ENCODE measurements around the gene WBP1.
A peak's percentile ranks its signal among the peaks of the same experiment; 100 is the strongest.
"Not testable (repeated sequence)": the region's sequence is repeated elsewhere in the genome, so short reads cannot be mapped to it uniquely, and the experiment has no call there.

WBP1 gene

DNA sequence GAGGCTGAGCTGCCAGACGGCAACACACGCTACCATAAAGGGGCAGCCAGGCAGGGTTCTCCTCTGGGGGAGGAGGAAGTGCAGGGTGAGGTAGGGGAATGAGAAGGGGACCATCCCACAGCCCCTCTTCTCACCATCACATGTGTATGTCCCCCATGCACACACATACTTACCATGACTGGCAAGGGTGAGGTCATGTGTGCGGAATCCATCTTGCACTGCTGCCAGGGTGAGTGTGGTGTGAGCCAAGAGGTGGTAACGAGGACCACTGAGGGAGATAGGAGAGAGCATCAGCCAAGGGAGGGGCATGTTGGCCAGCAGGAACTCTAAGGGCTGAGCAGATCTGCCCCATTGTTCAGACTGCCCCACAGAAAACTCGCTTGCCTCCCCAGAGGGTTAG is 29.6 kb upstream of the WBP1 start:
- DNase-seq, result no peak

GRCh38 chr2:74429487-74430451 is 28.5 kb upstream of the WBP1 start:
- no peak for DNase-seq

- DNase-seq, result no peak
Measured at GRCh38 chr2:74430502-74430901, 27.7 kb upstream of the WBP1 start.

- DNase-seq, result no peak
Measured at GRCh38 chr2:74436111-74436805, 22.0 kb upstream of the WBP1 start.

GRCh38 chr2:74436848-74437695 is 21.2 kb upstream of the WBP1 start:
- DNase-seq, result no peak

GRCh38 chr2:74438248-74438647 is 20.0 kb upstream of the WBP1 start:
- no peak for DNase-seq

DNA sequence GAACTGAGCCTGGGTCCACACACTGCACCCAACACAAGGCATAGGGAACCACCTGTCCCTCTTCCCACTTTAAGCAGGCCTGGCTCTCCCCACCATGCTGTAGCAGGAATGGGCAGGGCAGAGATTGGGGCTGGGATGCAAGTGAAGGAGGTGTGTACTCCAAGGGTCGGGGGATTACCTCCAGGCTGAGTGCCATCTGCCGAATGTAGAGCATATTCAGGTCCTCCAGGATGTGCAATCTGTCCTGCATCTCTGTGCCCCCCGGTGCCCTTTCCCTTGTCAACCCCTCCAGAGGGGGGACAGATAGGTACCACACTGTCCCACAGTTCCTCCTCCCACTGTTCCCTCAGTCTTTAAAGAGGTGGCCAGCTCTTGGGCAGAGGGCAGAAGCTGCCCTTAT is 18.9 kb upstream of the WBP1 start:
- no peak for DNase-seq

- no peak for DNase-seq
Measured at GRCh38 chr2:74439803-74440377, 18.3 kb upstream of the WBP1 start.

DNA sequence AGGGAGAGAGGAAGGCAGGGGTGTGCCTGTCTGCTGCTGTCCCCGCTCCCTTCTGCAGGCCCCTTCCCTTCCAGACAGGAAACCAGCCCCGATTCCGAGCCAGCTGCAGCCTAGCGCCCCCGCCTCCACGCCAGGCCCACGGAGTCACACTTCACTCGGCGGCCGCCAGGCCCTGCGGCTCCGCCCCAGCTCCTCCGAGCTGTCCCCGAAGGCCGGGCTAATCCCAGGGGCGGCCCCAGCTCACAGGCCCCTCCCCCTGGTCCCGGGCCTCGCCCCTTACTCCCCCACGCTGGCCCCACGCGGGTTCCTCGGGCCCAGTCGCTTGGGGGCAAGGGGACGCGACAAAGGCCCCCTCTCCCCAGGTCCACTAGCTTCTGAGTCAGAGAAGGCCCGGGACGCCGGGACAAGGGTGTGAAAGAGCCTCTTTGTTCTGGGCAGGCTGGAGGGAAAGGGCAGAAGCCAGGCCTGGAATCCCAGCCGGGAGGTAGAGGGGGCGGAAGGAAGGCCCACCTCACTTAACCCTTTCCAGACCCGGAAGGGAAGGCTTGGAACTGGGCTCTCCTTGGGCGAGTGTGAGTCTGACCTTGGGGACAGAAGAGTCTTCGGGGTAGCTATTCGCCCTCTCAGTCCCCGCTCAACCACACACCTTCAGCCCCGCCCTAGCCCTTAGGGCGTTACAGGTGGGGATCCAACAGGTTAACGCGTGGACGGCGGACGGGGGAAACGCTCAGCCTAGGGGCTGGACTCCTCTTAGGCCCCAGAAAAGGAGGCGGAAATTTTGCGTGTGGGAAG is 17.7 kb upstream of the WBP1 start:
- DNase-seq, result peak; percentile 53

- no peak for DNase-seq
Measured at GRCh38 chr2:74441170-74441689, 17.0 kb upstream of the WBP1 start.

DNA sequence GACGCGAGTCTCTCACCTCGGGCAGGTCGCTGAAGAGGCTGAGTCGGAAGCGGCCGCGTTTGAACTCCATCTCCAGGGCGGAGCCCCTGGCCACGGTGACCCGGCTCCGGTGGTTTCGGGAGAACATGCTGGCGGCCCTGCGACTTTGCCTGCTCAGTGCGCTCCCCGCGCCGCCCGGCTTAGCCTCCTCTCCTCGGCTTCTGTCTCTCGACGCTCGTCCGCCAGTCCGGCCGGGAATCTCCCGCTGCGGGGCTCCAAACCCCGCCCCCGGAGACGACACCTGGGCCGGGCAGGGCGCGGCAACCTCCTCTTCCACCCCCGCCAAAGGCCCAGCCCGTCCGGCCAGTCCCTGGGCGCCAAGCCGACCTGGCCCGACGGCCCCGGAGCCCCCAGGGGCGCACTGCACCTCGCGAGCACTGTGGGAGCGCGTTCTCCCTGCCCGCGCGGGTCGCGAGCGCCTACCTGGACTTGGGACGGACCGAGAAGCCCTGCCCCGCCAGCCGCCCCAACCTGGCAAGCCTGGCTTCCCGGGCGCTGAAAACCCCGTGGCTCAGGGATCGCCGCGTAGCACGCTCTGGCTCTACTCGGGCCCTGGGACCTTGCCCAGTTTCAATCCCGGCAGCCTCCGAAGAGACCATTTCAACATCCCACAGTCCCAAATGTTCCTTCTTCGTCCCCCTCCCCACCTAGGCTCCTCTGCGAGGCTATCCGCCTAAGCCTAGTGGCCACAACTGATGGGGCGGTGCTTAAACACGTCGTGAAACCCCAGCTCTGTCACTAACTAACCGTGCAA is 16.4 kb upstream of the WBP1 start, which contains the start of gene RTKN:
Gene RTKN, minus strand, starts transcription at position 248 of the 793 bp plus-strand sequence. Its CDS starts 121 bp downstream, at position 127.
- DNase-seq, result peak; percentile 26

GRCh38 chr2:74442483-74443297 is 15.5 kb upstream of the WBP1 start:
- DNase-seq, result not testable (repeated sequence)

GRCh38 chr2:74444498-74445318 is 13.5 kb upstream of the WBP1 start:
- DNase-seq, result no peak

DNA sequence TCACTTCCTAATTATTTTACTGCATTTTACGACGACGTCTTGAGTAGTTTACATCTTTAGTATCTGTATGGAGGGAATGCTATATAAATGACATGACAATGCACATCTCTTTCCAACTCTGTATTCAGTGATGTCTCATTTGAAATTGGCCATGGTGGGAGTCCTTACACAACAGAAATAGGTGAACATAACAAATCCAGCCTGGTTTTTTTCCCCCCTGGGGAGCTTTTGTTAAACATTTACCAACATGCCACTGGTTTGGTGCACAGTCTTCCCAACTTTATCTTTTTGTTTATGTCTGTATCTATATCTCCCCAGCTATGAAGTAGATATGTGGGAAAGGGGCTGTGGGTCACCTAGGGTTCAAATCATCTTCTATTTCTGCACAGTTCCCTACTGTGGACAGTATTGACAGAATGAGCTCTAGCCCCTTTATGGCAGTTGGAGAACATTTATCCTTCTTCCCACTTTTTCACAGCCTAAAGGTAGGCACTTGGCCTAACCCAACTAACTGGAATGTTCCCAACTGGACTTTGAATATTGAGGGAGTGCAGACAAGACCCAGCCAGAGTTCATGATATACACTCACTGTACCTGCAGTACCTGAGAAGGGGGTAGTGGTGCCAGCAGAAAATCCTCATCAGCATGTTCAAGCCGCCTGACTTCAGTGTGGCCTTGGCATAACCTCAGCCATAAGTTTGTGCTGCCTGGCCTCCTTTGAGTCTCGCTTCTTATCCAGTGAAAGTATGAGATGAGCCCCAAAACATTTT is 10.8 kb upstream of the WBP1 start:
- DNase-seq, result no peak

DNA sequence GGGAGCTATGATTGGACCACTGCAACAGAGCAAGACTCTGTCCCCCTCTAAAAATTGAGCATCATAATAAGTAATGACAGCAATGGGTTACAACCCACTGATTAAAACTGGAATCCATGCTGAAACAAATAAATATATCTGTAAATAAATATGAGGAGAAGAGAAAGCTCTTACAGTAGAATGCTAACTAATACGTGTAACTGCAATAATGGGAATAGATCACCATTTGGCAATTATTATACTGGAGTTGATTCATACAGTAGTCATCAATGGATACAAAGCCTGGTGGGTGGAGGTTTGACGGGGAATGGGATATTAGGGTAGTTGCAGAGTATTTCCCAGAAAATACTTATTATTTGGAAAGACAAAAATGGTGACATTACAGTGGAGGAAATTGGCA is 9.5 kb upstream of the WBP1 start:
- no peak for DNase-seq

- DNase-seq, result no peak
Measured at GRCh38 chr2:74450570-74451190, 7.6 kb upstream of the WBP1 start.
